HG03095 (cell line): ENCODE measurements around the gene VAMP2.

Source experiments
- ATAC-seq: cut with Tn5 transposase; IDR thresholded peaks from one replicate; pipeline ENCODE4 v1.9.1; 2021; ENCODE audit warnings: moderate library complexity; ENCODE audit not compliant: unreplicated experiment

VAMP2 gene

DNA sequence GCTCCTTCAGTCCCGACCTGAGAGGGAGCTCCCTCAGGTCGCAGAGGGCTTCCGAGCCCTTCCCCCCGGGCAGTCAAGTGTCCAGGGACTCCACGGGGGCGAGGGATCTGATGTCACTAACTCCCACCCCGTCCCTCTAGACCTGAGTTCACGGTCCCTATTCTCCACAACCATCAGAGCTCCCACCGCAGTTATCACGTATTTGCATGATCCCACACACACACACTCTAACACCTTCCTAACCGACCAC lies 6.8 kb downstream of the VAMP2 start:
- ATAC-seq = no peak

DNA sequence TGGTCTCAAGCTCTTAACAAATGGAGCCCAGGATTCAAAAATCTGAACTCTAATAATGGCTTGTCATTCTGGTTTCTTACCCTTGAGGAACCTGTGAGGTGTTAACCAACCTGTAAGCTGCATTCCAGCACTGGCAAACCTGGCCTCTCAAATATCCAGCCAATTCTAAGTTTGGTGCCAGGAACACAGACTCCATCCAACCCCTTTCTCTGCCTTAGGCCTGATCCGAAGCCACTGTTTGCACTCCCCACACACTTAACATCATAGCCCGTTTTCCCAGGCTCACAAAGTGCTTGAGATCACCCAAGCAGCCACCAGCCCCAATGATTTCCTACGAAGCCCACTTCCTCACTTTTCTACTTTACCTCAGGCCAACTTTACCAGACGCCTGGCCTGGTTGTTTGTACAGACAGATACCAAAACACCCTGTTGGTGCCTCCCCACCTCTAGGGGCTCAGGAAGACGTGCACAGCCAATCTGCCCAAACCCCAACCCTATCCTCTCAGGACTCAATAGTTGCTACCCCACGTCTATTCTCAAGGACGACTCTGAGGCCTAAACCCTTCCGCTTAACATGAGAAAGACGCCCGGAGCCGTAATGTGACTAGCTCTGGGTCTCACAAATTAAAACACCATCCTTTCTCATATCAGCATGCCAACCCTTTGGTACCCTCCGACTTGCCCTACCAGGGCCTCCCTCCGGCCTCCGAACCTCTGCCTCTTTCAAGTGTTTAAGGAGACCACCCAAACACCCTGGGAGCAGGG lies 7.3 kb downstream of the VAMP2 start:
- ATAC-seq = no peak

DNA sequence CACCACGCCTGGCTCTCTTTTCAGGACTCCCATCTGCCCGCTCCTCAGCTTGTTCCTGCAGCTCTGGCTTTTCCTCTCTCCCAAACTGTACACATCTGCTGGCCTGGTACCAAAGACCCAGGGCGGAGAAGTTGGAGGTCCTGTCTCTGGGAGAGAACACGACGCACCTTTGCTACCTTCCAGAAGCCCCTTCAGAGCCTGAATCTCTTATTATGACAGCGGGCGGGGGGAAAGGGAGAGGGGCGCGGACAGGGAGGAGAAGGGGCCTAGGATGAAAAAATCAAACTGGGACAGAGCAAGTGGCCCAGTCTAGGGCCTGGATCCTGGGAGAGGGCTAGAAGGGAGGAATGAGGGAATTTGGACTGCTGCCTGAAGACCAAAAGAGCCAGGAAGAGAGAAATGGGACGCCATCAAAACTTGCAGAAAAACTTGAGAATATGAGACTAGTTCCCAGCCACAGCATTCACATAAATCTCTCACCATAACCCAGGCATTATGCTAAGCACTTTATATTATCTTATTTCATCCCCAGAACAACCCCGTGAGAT lies 8.1 kb downstream of the VAMP2 start:
- no peak for ATAC-seq

DNA sequence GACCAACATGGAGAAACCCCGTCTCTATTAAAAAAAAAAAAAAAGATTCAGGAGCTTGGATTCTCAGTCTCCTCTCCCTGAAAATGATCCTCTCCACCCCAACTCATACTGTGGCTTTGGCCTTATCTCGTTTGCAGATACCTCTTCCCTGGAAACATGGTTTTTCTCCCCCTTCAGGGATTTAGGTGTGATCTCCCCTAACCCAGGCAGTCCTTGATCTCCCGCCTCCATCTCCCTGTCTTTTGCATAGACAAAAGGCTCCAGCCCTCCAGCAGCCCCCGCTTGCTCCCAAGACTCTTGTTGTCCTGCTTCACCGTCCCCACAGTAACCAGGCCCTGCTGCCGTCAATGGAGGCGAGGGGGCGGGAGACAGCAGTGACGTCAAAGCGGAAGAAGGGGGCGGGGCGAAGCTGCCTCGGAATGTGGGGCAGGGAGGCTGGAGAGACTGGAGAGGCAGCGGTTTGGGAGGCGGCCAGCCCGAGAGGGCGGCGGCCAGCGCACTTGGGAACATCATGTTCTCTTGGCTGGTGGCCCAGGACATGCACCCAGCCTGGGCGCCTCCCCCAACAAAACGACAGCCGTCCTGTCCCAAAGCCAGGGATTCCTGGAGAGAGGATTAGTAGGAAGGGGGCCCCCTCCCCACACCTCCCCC lies 8.7 kb downstream of the VAMP2 start:
- ATAC-seq = no peak

DNA sequence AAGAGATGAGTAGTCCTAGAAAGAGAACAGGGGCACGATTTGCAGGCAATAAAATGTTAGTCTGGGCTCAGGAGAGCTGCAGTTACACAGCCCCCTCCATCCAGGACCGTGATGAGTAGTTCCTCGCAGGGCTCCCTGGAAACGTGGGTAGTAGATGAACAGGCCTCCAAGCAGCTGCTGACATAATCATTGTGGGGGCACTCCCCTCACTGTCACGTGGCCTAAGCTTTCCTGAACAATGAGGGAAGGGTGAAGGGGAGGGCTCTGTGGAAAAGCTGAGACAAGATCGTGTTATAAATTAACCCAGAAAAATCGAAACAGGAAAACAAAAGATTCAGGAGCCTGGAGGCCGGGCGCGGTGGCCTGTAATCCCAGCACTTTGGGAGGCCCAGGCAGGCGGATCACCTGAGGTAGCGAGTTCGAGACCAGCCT lies 9.2 kb downstream of the VAMP2 start:
- no peak for ATAC-seq

DNA sequence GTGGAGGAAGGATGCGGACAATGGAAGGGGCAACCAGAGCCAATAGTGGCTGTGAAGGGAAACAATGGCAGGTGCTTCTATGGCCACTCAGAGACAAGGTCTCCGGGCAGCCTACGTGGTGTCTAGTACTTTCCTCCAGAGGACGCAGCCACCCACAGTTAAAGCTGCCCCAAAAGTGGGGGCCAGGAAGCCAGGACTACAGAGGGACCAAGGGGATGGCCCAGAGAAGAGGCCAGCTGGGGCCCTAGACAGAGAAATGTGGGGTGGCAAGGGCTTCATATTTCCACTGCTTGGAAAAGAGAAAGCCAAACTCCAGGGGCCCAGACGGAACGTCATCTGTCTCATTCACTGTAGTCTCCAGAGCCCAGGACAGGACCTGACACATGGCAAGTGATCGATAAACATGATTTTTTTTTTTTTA lies 9.7 kb downstream of the VAMP2 start:
- ATAC-seq = no peak

DNA sequence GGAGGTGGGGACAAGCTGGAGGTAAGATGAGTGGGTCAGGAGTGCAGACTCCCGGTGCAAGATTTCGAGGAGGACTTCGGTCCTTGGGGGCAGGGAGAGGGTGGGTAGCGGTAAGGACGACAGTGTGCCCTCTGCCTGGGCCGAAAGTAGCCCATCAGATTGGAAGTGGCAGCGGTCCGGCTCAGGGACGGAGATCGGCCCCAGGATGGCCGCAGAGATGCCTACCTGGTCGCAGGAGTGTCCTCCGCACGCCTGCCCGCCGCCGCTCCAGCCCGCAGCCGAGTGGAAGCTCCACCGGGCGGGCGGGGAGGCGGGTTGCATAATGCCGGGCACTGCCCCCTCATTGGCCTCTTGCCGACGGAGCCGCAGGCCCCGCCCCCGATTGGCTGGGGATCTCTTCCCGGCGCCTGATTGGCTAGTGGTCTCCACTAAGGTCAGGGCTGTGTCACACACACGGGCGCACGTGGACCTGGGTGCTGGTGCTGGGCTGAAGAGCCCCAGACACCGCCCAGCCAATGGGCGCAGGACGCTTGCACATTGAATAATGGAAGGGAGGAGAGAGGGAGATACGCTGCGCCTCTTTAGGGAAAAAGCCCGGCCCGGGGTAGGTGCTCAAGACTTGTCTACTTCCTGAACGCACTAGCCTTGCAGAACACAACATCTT lies 10.5 kb downstream of the VAMP2 start, which contains the start of gene PER1:
Gene PER1 (minus strand): TSS at position 293 of the 664 bp plus-strand sequence. CDS start 1,698 bp downstream, outside the sequence.
- peak; percentile 25 for ATAC-seq

DNA sequence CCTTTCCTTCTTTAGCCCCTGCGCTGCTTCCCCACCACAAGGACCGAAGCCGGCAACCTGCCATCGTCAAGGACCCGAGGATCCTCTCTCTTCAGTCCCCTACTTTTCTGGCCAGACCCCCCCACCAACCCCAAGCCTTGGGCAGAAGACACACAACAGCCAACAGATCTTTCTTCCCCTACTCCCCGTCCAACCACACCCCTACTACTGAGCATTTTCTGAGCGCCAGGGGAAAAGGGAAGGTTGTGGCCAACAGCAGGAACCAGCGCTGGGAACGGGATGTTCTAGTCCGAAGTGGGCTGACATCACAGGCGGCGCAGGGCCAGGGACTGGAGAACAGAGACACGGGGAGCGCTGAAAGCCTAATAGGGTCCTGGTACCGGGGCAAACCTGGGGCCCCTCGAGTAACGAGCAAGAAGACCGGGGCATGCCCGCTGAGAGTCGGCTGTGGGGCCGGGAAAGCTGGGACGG lies 11.1 kb downstream of the VAMP2 start:
- ATAC-seq = no peak

DNA sequence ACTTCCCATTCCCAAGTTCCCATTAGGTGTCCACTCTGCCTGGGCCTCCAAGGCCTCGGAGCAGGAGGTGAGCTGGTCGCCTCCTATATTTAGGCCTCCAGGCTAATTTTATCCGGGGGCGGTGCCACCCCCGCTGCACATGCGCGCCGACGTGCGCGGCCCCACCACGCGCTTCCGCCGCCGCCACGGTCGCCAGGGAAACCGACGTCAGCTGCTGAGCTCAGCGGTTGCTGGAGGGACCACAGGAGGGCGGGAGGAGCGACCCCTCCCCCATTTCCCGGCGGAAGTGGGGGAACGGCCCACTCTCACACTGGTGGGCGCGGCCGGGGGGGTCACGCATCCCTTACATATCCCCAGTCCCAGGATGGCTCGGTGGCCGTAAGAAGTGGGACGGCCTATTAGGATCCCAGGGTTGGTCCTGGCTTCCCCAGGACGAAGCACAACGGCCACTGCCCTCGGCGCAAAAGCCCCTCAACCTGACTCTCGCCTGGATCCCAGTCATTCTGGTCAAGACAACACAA lies 11.6 kb downstream of the VAMP2 start:
- ATAC-seq = peak; percentile 30

DNA sequence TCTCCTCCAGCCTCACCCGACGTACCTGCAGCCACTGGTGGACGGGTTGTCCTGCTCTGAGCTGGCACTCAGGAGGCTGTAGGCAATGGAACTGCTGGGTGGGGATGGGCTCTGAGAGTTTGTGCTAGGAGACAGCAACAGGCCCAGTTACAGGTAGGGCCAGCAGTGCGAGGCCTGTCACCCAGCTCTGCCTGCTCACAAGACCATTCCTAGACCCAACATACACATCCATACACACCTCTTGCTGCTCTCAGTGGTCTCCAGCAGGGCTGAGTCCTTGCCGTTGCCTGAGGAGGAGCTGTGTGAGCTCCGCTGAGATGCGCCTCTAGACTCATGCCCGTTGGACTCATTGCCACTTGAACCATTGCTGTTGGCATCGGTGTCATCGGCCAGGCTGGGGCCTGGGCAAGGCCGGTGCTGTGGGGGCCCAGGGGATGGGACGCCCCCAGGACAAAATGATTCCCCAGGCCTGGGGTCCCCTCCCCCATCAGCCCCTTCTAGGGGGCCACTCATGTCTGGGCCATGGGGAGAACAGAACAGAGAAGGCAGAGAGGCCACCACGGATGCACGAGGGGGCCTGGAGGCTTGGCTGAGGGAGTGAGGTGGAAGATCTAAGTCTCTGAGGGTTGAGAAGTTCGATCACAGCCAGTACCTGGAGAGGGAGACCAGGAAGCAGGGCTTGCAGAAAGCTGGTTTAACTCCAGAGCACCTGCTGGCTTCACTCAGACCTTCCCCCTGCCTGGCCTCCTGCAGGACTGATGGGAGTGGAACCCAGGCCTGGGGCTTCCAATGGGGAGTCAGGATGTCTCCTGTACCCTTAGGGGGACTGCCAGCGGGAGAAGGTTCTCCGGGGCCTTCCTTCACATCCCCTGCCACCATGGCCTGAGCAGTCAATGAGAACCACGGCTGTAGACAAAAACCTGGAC lies 12.3 kb downstream of the VAMP2 start:
- no peak for ATAC-seq

DNA sequence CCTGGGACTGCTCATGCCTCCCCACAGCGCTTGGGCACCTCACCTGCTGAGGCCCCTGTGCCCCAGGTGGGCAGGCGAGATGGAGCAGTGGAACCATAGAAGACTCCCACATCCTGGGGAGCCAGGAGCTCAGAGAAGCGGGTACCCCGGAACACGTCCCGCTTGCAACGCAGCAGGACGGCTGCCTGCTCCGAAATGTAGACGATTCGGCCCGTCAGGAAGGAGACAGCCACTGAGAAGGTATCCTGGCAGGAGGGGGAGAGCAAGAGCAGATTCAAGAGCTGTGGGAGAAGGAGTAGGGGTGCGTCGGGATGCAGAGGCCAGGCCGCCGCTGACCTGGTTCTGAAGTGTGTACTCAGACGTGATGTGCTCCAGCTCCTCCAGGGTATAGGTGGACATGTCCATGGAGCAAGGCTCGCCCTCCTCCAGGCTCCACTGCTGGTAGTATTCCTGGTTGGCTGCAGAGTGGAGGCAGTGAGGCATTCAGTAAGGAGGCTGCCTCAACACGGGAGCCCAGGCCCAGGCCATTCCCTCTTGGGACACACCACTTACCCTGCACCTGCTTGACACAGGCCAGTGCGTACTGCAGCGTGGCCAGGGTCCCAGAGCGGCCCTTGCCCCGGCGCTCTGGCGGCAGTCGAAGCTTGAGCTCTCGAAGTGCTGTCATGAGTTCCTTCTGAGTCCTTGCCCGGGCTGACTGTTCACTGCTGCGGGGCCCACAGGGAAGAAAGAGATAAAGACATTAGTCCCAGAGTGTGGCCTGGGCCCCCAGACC lies 13.1 kb downstream of the VAMP2 start:
- ATAC-seq = no peak

DNA sequence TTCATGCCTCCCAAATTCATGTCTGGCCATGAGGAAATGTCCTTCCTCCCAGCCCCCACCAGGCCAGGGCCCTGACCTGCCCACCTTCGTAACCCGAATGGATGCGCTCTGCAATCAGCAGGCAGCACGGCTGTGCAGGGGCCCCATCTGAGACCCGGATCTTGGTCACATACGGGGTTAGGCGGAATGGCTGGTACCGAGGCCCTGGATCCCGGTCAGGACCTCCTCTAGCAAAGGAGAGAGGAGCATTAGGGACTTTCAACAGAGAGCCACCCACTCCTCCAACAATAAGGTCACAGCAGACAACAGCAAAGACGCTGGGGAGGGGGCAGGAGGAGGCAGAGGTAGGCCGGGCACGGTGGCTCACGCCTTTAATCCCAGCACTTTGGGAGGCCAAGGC lies 14.2 kb downstream of the VAMP2 start:
- no peak for ATAC-seq

DNA sequence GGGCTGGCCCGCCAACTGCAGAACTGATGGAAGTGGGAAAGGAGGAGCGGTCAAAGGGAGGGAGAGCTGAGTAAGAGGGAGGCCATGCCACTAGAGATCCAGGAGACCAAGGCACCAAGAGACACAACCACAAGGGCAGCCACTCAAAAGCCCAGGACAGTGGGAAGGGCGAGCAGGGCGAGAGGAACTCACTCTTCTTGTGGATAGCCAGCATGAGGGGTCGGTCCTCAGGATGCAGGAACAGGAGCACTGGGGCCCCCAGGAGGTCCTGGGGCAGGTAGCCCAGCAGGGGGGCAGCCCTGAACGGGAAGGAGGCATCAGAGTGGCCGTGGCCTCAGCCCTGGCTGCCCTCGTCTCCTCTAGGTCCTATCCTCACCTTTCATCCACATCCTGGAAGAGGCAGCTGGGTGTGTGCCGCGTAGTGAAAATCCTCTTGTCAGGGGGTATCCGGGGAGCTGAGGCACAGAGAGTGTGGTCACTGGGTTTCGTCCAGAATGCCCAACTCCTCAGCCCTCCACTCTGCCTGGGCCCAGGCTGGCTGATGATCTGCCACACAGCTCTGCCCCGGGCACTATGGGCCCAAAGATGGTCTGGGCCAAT lies 14.8 kb downstream of the VAMP2 start:
- ATAC-seq = no peak

DNA sequence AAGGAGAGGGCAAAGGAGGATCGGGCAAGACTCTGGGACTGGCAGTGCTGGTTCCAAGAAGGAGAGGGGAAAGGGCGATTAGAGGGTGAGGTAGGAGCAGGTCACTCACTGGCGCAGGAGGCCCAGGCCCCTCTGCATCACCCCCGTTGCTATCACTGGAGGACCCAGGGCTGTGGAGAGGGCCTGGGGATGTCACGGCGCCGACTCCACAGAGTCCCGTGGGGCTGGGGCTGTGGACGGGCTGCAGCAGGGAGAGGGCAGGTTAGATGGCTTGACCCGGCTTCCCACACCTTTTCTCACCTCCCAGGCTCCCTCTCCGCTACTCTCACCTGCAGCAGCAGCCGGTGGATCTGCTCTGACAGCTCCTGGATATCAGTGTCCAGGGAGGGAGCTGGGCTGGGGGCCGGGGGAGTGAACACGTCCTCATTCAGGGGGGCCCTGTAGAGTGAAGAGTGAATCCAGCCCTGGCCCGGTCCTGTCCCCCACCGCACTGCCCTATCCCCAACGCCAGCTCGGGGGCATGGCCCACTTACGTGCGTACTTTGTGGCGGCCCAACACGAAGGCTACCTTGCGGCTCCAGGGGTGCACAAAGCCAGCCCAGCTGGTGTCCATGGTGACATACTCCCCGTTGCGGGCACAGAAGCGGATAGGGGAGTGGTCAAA lies 15.5 kb downstream of the VAMP2 start:
- ATAC-seq = no peak

DNA sequence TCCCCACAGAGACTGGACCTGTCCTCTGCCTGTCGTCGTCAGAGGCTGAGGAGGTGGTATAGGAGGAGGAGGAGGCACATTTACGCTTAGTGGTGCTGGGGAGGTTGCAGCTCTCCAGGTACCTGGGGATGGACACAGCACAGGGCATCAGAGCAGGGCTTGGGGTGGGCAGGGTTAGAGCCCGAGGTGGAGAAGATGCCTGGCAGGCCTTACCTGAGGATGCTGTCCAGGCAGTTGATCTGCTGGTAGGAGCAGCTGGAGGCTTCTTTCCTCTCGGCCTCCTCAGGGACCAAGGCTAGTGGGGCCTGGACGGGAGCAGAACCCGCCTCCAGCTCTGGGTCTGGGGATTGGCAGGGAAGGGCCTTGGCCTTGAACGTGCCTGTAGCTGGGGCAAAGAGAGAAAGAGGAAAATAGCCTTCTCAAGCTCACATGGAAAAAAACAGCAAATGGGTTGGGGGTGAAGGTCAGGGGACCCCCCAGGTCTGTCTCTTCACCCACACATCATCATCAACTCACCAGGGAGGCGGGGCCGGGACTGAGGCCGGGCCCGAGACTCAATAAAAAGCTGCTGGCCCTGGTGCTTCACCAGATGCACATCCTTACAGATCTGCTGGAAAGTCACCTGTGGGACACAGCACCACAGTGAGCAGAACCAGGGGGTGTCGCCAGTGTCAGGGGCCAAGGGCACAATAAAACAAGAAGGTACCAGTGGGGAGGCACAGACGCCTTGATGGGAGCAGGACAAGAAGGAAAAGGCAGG lies 16.2 kb downstream of the VAMP2 start:
- no peak for ATAC-seq

DNA sequence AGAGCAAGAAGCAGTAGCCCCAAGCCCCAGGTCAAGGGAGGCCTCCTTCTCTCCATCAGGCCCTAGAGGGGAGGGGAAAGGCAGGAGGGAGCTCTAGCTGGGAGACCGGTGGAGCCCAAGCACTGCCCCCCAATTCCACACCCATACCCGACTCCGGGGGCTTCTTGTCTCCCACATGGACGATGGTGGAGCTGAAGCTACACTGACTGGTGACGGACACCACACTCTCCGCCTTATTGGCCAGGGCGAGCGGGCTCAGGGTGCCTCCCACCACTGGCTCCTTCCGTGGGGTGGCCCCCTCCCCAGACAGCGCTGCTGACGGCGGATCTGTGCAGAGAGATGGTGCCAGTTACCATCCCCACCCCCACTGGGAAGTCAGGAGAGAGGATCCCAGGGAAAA lies 16.9 kb downstream of the VAMP2 start:
- no peak for ATAC-seq

DNA sequence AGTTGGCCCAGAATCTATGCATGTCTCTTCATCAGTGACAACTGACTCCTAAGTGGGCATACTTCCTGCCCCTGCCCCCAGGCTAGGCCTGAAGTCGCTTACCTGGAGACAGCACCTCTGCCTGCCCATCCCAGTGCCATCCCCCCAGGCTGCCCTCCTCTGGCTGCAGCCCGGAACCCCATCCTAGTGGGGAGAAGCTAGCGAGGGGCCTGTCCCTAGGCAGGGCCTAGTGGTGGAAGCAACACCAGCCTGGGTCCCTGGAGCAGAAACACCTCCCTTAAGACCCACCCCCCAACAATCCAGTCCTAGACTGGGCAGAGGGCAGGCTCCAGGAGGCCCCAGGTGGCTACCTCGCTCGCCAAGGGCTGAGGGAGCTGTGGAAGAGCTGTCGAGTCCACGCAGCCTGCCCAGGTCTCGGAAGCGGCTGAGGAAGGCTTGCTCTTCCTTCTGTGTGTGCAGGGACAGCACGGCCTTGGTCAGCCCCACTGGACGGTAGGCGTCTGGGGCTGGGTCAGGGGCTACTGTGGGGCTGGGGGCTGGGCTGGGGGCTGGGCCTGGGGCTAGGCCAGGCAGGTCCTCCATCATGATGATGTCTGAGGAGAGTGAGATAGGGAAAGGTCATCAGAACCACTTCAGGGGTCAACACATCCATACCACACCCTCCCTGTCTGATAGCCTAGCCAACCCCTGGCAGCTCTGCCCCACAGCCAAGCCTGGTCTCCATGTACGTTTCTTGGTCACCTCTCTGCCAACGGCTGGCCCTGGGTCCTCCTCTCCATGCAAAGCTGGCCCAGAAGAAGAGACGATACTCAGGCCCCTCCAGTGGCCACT lies 18.1 kb downstream of the VAMP2 start:
- no peak for ATAC-seq
